GM23248 (cell line): ENCODE results near the gene UGT1A5. TPM values are rescaled to one million over a fixed set of nuclear protein-coding genes. Genes with fewer than 3 reads are reported as not detected.

Source experiments
- DNase-seq: peaks from one replicate; pipeline ENCODE4 v3.0.0-alpha.2; 2015
- H2AFZ ChIP-seq: fragments of 200-600 bp; sonication (generic); 2 replicates; pipeline ENCODE4 v1.6.1; 2016; ENCODE audit warnings: antibody characterized with exemption
- H3F3A ChIP-seq: fragments of 200-600 bp; sonication (generic); 2 replicates; pipeline ENCODE4 v1.6.1; 2016; ENCODE audit warnings: mild to moderate bottlenecking, antibody characterized with exemption, mixed run types; ENCODE audit not compliant: insufficient read depth
- H3K27ac ChIP-seq: fragments of 200-600 bp; sonication (generic); 2 replicates; pipeline ENCODE4 v1.5.1; 2016; ENCODE audit warnings: mild to moderate bottlenecking
- H3K27me3 ChIP-seq: fragments of 200-600 bp; sonication (generic); replicated peaks from 2 replicates; pipeline ENCODE4 v1.6.1; 2016; ENCODE audit warnings: mild to moderate bottlenecking; ENCODE audit not compliant: insufficient read depth
- H3K36me3 ChIP-seq: fragments of 200-600 bp; sonication (generic); 2 replicates; pipeline ENCODE4 v1.6.1; 2016; ENCODE audit warnings: low read depth, mild to moderate bottlenecking
- H3K4me1 ChIP-seq: fragments of 200-600 bp; sonication (generic); 2 replicates; pipeline ENCODE4 v1.6.1; 2016; ENCODE audit warnings: mild to moderate bottlenecking; ENCODE audit not compliant: insufficient read depth
- H3K4me2 ChIP-seq: fragments of 200-600 bp; sonication (generic); one replicate; pipeline ENCODE4 v1.6.1; 2016; ENCODE audit warnings: mild to moderate bottlenecking; ENCODE audit not compliant: unreplicated experiment
- H3K4me3 ChIP-seq: fragments of 200-600 bp; sonication (generic); 2 replicates; pipeline ENCODE4 v1.5.1; 2016; ENCODE audit warnings: mild to moderate bottlenecking
- H3K79me2 ChIP-seq: fragments of 200-600 bp; sonication (generic); 2 replicates; pipeline ENCODE4 v1.6.1; 2016; ENCODE audit warnings: mild to moderate bottlenecking; ENCODE audit not compliant: insufficient read depth
- H3K9ac ChIP-seq: fragments of 200-600 bp; sonication (generic); 2 replicates; pipeline ENCODE4 v1.6.1; 2016; ENCODE audit warnings: mild to moderate bottlenecking
- H3K9me2 ChIP-seq: fragments of 200-600 bp; sonication (generic); 2 replicates; pipeline ENCODE4 v1.6.1; 2016; ENCODE audit warnings: mixed run types, mild to moderate bottlenecking, moderate library complexity; ENCODE audit not compliant: insufficient read depth
- H3K9me3 ChIP-seq: fragments of 200-600 bp; sonication (generic); one replicate; pipeline ENCODE4 v1.6.1; 2017; ENCODE audit warnings: low read depth
- H4K20me1 ChIP-seq: fragments of 200-600 bp; sonication (generic); 2 replicates; pipeline ENCODE4 v1.6.0; 2016; ENCODE audit not compliant: insufficient read depth
- EZH2 ChIP-seq: fragments of 200-600 bp; sonication (generic); IDR thresholded peaks from 2 replicates; pipeline ENCODE4 v1.6.1; 2018; ENCODE audit warnings: antibody characterized with exemption, mild to moderate bottlenecking; ENCODE audit not compliant: insufficient read depth, poor library complexity, severe bottlenecking
- EZH2phosphoT487 ChIP-seq: fragments of 200-600 bp; sonication (generic); IDR thresholded peaks from 2 replicates; pipeline ENCODE4 v1.6.1; 2018; ENCODE audit warnings: antibody characterized with exemption, moderate library complexity, mild to moderate bottlenecking, low read depth; ENCODE audit not compliant: insufficient read depth
- WGBS, 2 experiments: methylation state at CpG; one replicate each; pipeline ENCODE4 v1.1.6; 2015 to 2017; ENCODE audit warnings: low lambda C conversion rate in 2 of 2, low coverage in 1 of 2; ENCODE audit errors: missing lambda C conversion rate in 2 of 2; 5-methylcytosine and 5-hydroxymethylcytosine counted together
- in situ Hi-C: fragments of 300-500 bp; cut with MboI; formaldehyde crosslinking; loops from 2 replicates; pipeline ENCODE4 v1.15.0; 2020
- polyA plus RNA-seq: library from polyadenylated mRNA; unstranded; fragments of >200 nt; fragmentation: Nextera tagmentation; extraction: Ambion mirVana; gene quantifications from 2 replicates; pipeline ENCODE4 v1.2.1, GENCODE V29; 2016
- total RNA-seq: library from RNA; depleted of rRNA; stranded (reverse); fragments of >200 nt; shearing (Covaris generic); gene quantifications from 2 replicates; pipeline ENCODE4 v1.2.3, GENCODE V29; 2014; rRNA removed

Gene UGT1A5
- total RNA-seq (not detected in 2 replicates), polyA plus RNA-seq (not detected in 2 replicates)

GRCh38 chr2:233712611-233713261 is at the start of gene UGT1A5:
TSS of gene UGT1A5 (plus strand) at chr2:233712907. CDS start at chr2:233712992, 85 bp downstream.
- H3K27ac ChIP-seq: no peak within 1 kb of the TSS
- no peaks in the 10 kb centered on the region for H4K20me1 ChIP-seq
- H3K27me3 ChIP-seq: peaks cover 64% of the 10 kb centered on the region
- no peak within 1 kb of the TSS for H3K9ac ChIP-seq
- no peaks in the 10 kb centered on the region for H3K9me2 ChIP-seq
- TF ChIP-seq EZH2phosphoT487 (no peak), EZH2 (no peak)
- H3K36me3 ChIP-seq: no peaks in the 10 kb centered on the region
- H3K79me2 ChIP-seq: no peaks in the 10 kb centered on the region
- no peaks in the 10 kb centered on the region for H3F3A ChIP-seq
- no peak within 1 kb of the TSS for H3K4me2 ChIP-seq
- peaks cover 6% of the 10 kb centered on the region; the same call in 1 of the 2 replicates for H3K4me1 ChIP-seq
- in situ Hi-C loops: loop anchor here (10.0 kb wide), 1 partner anchor 258 kb away; no protein-coding TSS in a partner anchor
- no peak for DNase-seq
- WGBS, 2 experiments: 40 to 45% methylated on average over 14 of the region's 14 CpGs
- H3K4me3 ChIP-seq: no peak within 1 kb of the TSS
- H2AFZ ChIP-seq: no peak within 1 kb of the TSS
- H3K9me3 ChIP-seq: no peaks in the 10 kb centered on the region

GRCh38 chr2:233663911-233664310 is 48.8 kb upstream of the UGT1A5 start:
- in situ Hi-C loops: no loop called here
- Histone ChIP-seq H3K4me3 (no peak overlapping the region), H3K9me2 (no peaks in the 10 kb centered on the region), H3K27ac (no peak overlapping the region), H3F3A (no peaks in the 10 kb centered on the region), H3K36me3 (no peaks in the 10 kb centered on the region), H3K4me2 (no peak overlapping the region), H3K79me2 (no peaks in the 10 kb centered on the region), H3K4me1 (no peaks in the 10 kb centered on the region), H3K9me3 (no peaks in the 10 kb centered on the region), H3K9ac (no peak overlapping the region), H2AFZ (no peak overlapping the region), H4K20me1 (no peaks in the 10 kb centered on the region), H3K27me3 (no peaks in the 10 kb centered on the region)
- TF ChIP-seq EZH2phosphoT487 (no peak), EZH2 (no peak)
- 0% methylated on average over 1 of the region's 1 CpG for WGBS, 2 experiments
- no peak for DNase-seq

- no peak overlapping the region for H3K9ac ChIP-seq
- H3K4me3 ChIP-seq: no peak overlapping the region
- in situ Hi-C loops: no loop called here
- no peak overlapping the region for H3K4me2 ChIP-seq
- H3K27me3 ChIP-seq: no peaks in the 10 kb centered on the region; the same call in 1 of the 2 replicates
- no peaks in the 10 kb centered on the region for H4K20me1 ChIP-seq
- WGBS, 2 experiments: 45 to 56% methylated on average over 4 of the region's 4 CpGs
- H3K4me1 ChIP-seq: no peaks in the 10 kb centered on the region
- no peaks in the 10 kb centered on the region for H3K79me2 ChIP-seq
- TF ChIP-seq EZH2 (no peak), EZH2phosphoT487 (no peak)
- no peaks in the 10 kb centered on the region for H3F3A ChIP-seq
- no peak overlapping the region for H2AFZ ChIP-seq
- no peaks in the 10 kb centered on the region for H3K9me3 ChIP-seq
- H3K9me2 ChIP-seq: no peaks in the 10 kb centered on the region
- H3K27ac ChIP-seq: no peak overlapping the region
- no peak for DNase-seq
- H3K36me3 ChIP-seq: no peaks in the 10 kb centered on the region
Measured at GRCh38 chr2:233668605-233669260, 44.0 kb upstream of the UGT1A5 start.

GRCh38 chr2:233671290-233672161 is 41.2 kb upstream of the UGT1A5 start, which contains the start of gene UGT1A9:
TSS of gene UGT1A9 (plus strand) at chr2:233671898. CDS start at chr2:233671935, 37 bp downstream.
- in situ Hi-C loops: no loop called here
- Histone ChIP-seq H3K9me2 (no peaks in the 10 kb centered on the region), H3K4me3 (no peak within 1 kb of the TSS), H3K27ac (no peak within 1 kb of the TSS), H3K27me3 (no peaks in the 10 kb centered on the region; the same call in 1 of the 2 replicates), H3K9me3 (no peaks in the 10 kb centered on the region), H3K36me3 (no peaks in the 10 kb centered on the region), H2AFZ (no peak within 1 kb of the TSS), H3K9ac (no peak within 1 kb of the TSS), H3K4me2 (no peak within 1 kb of the TSS), H3K4me1 (no peaks in the 10 kb centered on the region), H4K20me1 (no peaks in the 10 kb centered on the region), H3F3A (no peaks in the 10 kb centered on the region), H3K79me2 (no peaks in the 10 kb centered on the region)
- TF ChIP-seq EZH2phosphoT487 (no peak), EZH2 (no peak)
- WGBS, 2 experiments: 29 to 35% methylated on average over 5 of the region's 5 CpGs
- no peak for DNase-seq
